HepG2 (cell line): ENCODE measurements around the gene YIPF3. TPM values are rescaled to one million over a fixed set of nuclear protein-coding genes. Genes with fewer than 3 reads are reported as not detected.

Experiments used
- ELF1 ChIP-seq: sonication (generic); formaldehyde crosslinking; IDR thresholded peaks from 2 replicates; pipeline ENCODE4 v1.4.0; 2020; ENCODE audit warnings: missing genetic modification reagents
- FOXO1 ChIP-seq: sonication (generic); formaldehyde crosslinking; IDR thresholded peaks from 2 replicates; pipeline ENCODE4 v1.4.0; 2020; ENCODE audit warnings: missing genetic modification reagents
- HNRNPUL1 ChIP-seq: fragments of 200-400 bp; formaldehyde crosslinking; IDR thresholded peaks from 2 replicates; pipeline ENCODE4 v1.6.1; 2017; ENCODE audit warnings: low read depth, mild to moderate bottlenecking, low read length, moderate library complexity
- HOXA3 ChIP-seq: sonication (generic); formaldehyde crosslinking; IDR thresholded peaks from 2 replicates; pipeline ENCODE4 v1.5.0; 2020; ENCODE audit warnings: missing genetic modification reagents
- KMT2A ChIP-seq: sonication (generic); formaldehyde crosslinking; IDR thresholded peaks from 2 replicates; pipeline ENCODE4 v1.4.0; 2020; ENCODE audit warnings: missing genetic modification reagents
- MAFF ChIP-seq: IDR thresholded peaks from 2 replicates; pipeline ENCODE4 v1.6.1; 2011; ENCODE audit warnings: low read depth, low read length, improper control_type of control experiment
- NFE2 ChIP-seq: sonication (generic); formaldehyde crosslinking; IDR thresholded peaks from 2 replicates; pipeline ENCODE4 v1.4.0; 2020; ENCODE audit warnings: missing genetic modification reagents
- PCBP2 ChIP-seq: fragments of 200-400 bp; formaldehyde crosslinking; optimal IDR thresholded peaks from 2 replicates; pipeline ENCODE3; 2018; ENCODE audit warnings: low read length, low read depth; ENCODE audit not compliant: poor library complexity, severe bottlenecking
- PHF21A ChIP-seq: sonication (generic); formaldehyde crosslinking; IDR thresholded peaks from 2 replicates; pipeline ENCODE4 v1.5.0; 2020; ENCODE audit warnings: mild to moderate bottlenecking, missing genetic modification reagents
- PRMT3 ChIP-seq: sonication (generic); formaldehyde crosslinking; IDR thresholded peaks from 2 replicates; pipeline ENCODE4 v1.8.1; 2022; ENCODE audit warnings: low read depth, mild to moderate bottlenecking, moderate library complexity, missing genetic modification reagents, borderline replicate concordance
- RBM22 ChIP-seq: fragments of 200-400 bp; formaldehyde crosslinking; optimal IDR thresholded peaks from 2 replicates; pipeline ENCODE3; 2017; ENCODE audit warnings: mild to moderate bottlenecking, low read length, moderate library complexity
- SP5 ChIP-seq: IDR thresholded peaks from 2 replicates; pipeline ENCODE4 v1.6.1; 2016; ENCODE audit warnings: low read depth, borderline replicate concordance
- TAF15 ChIP-seq: fragments of 200-400 bp; formaldehyde crosslinking; IDR thresholded peaks from one replicate; pipeline ENCODE4 v1.6.1; 2018; ENCODE audit warnings: mild to moderate bottlenecking, low read depth, low read length; ENCODE audit not compliant: poor library complexity, severe bottlenecking
- TP53 ChIP-seq: sonication (generic); formaldehyde crosslinking; conservative IDR thresholded peaks from 2 replicates; pipeline ENCODE4 v1.4.0; 2020; ENCODE audit warnings: missing genetic modification reagents
- ZNF24 ChIP-seq: fragments of 450-650 bp; IDR thresholded peaks from 2 replicates; pipeline ENCODE4 v1.6.1; 2017; ENCODE audit warnings: antibody characterized with exemption, mild to moderate bottlenecking
- ZNF451 ChIP-seq: sonication (generic); formaldehyde crosslinking; IDR thresholded peaks from 2 replicates; pipeline ENCODE4 v1.5.0; 2020; ENCODE audit warnings: mild to moderate bottlenecking, missing genetic modification reagents
- ZNF484 ChIP-seq: sonication (generic); formaldehyde crosslinking; IDR thresholded peaks from 2 replicates; pipeline ENCODE4 v1.5.1; 2020; ENCODE audit warnings: mild to moderate bottlenecking, low read depth, missing genetic modification reagents, borderline replicate concordance
- ZNF569 ChIP-seq: sonication (generic); formaldehyde crosslinking; IDR thresholded peaks from 2 replicates; pipeline ENCODE4 v1.5.0; 2020; ENCODE audit warnings: mild to moderate bottlenecking, missing genetic modification reagents, moderate library complexity, borderline replicate concordance
- ZSCAN12 ChIP-seq: sonication (generic); formaldehyde crosslinking; IDR thresholded peaks from 2 replicates; pipeline ENCODE4 v1.9.0; 2021; ENCODE audit warnings: mild to moderate bottlenecking, missing genetic modification reagents
- polyA plus RNA-seq, 8 experiments: library from polyadenylated mRNA; depleted of rRNA in 3 of 8; stranded (reverse) in 7 of 8; unstranded in 1 of 8; fragments of >200 nt; fragmentation: Illumina TruSeq in 4 of 8; extraction: Trizol in 4 of 8; gene quantifications; 2 replicates each; pipeline versions ENCODE4 v1.2.1 to v1.2.3, GENCODE V29; 2011 to 2016; ENCODE audit warnings: low read depth in 4 of 8, missing spikeins in 1 of 8, mixed read lengths in 1 of 8; ENCODE audit not compliant: insufficient read depth in 1 of 8
- total RNA-seq, 5 experiments: library from RNA; depleted of rRNA; stranded (reverse); fragments of >200 nt; fragmentation: Illumina TruSeq; extraction: Trizol; gene quantifications; 2 replicates each; pipeline ENCODE4 v1.2.3, GENCODE V29; 2016; ENCODE audit warnings: low read depth in 1 of 5
- TF ChIP-seq, protein P1 (sequence below), 2 experiments: IDR thresholded peaks; 2 replicates each; pipeline ENCODE4 v1.6.1; 2011 to 2012; ENCODE audit warnings: low read length in 2 of 2, borderline replicate concordance in 1 of 2, low read depth in 1 of 2, mild to moderate bottlenecking in 1 of 2, moderate library complexity in 1 of 2
- TF ChIP-seq, protein P2 (sequence below): sonication (generic); formaldehyde crosslinking; conservative IDR thresholded peaks from 2 replicates; pipeline ENCODE4 v1.5.0; 2020; ENCODE audit warnings: missing genetic modification reagents
- TF ChIP-seq, protein P3 (sequence below): IDR thresholded peaks from 2 replicates; pipeline ENCODE4 v1.6.1; 2016
- TF ChIP-seq, protein P4 (sequence below): sonication (generic); formaldehyde crosslinking; IDR thresholded peaks from 2 replicates; pipeline ENCODE4 v1.4.0; 2020; ENCODE audit warnings: missing genetic modification reagents, borderline replicate concordance

YIPF3 gene
- total and polyA plus RNA-seq, 2 of the 13 experiments (the other 11 are each of a cell fraction or from before 2014, with no cell fraction given) = 107 to 206 TPM

DNA sequence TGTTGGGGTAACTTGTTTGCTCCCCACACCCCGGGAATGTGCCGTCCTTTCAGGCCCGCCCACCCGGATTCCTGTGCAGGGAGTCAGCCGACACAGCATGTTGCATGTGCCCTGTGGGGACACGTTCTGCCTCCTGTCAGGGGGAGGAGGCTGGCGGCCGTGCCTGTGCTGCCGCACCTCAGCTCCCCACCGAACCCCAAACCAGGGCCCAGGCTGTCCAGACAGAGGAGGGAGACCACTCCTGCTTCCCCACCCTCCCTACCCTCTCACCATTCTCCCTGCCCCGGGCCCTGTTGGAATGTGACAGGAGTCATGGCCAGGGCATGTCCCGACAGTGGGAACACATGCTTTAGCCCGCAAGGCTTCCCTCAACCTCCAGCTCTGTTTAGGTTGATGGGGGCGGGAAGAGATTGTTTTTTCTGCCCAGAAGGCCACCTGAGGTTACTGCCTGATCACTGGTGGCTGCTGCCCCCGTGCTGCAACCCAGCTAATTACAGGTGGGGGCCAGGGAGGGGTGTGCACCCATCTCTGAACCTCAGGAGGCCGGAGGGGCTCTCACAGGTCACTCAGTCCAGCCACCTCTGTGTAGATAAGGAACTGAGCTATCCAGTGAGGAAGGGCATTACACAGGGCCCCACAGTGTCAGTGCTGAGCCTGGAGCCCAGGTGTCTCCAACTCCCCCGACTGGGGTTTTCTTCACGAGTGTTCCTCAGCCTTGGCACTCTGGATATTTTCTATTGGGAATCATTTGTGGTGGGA lies 20.2 kb downstream of the YIPF3 start (continued):
- TF ChIP-seq, protein P1, sequence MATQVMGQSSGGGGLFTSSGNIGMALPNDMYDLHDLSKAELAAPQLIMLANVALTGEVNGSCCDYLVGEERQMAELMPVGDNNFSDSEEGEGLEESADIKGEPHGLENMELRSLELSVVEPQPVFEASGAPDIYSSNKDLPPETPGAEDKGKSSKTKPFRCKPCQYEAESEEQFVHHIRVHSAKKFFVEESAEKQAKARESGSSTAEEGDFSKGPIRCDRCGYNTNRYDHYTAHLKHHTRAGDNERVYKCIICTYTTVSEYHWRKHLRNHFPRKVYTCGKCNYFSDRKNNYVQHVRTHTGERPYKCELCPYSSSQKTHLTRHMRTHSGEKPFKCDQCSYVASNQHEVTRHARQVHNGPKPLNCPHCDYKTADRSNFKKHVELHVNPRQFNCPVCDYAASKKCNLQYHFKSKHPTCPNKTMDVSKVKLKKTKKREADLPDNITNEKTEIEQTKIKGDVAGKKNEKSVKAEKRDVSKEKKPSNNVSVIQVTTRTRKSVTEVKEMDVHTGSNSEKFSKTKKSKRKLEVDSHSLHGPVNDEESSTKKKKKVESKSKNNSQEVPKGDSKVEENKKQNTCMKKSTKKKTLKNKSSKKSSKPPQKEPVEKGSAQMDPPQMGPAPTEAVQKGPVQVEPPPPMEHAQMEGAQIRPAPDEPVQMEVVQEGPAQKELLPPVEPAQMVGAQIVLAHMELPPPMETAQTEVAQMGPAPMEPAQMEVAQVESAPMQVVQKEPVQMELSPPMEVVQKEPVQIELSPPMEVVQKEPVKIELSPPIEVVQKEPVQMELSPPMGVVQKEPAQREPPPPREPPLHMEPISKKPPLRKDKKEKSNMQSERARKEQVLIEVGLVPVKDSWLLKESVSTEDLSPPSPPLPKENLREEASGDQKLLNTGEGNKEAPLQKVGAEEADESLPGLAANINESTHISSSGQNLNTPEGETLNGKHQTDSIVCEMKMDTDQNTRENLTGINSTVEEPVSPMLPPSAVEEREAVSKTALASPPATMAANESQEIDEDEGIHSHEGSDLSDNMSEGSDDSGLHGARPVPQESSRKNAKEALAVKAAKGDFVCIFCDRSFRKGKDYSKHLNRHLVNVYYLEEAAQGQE (IDR thresholded peaks at IDR 0.05; ENCODE audit: borderline replicate concordance in 1 of 2, low read depth in 1 of 2, low read length in 2 of 2) = no peak
- TF ChIP-seq TP53 (CRISPR knock-in tag) (no peak), PHF21A (CRISPR knock-in tag) (peak; percentile 75; the same call in 1 of the 2 replicates), ZNF484 (CRISPR knock-in tag) (no peak), RBM22 (peak; percentile 26), ELF1 (CRISPR knock-in tag) (no peak; the same call in 1 of the 2 replicates), ZNF24 (no peak), SP5 (CRISPR knock-in tag) (no peak; the same call in 1 of the 2 replicates), FOXO1 (CRISPR knock-in tag) (peak; percentile 64), HOXA3 (CRISPR knock-in tag) (peak; percentile 12; the same call in 1 of the 2 replicates), HNRNPUL1 (no peak), NFE2 (no peak), ZNF569 (CRISPR knock-in tag) (no peak), ZNF451 (no peak), ZSCAN12 (no peak), PRMT3 (CRISPR knock-in tag) (no peak), KMT2A (peak; percentile 65; the same call in 1 of the 2 replicates), MAFF (no peak), TAF15 (no peak), PCBP2 (no peak)
- TF ChIP-seq, protein P2, sequence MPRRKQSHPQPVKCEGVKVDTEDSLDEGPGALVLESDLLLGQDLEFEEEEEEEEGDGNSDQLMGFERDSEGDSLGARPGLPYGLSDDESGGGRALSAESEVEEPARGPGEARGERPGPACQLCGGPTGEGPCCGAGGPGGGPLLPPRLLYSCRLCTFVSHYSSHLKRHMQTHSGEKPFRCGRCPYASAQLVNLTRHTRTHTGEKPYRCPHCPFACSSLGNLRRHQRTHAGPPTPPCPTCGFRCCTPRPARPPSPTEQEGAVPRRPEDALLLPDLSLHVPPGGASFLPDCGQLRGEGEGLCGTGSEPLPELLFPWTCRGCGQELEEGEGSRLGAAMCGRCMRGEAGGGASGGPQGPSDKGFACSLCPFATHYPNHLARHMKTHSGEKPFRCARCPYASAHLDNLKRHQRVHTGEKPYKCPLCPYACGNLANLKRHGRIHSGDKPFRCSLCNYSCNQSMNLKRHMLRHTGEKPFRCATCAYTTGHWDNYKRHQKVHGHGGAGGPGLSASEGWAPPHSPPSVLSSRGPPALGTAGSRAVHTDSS (CRISPR knock-in tag) = no peak
- TF ChIP-seq, protein P3, sequence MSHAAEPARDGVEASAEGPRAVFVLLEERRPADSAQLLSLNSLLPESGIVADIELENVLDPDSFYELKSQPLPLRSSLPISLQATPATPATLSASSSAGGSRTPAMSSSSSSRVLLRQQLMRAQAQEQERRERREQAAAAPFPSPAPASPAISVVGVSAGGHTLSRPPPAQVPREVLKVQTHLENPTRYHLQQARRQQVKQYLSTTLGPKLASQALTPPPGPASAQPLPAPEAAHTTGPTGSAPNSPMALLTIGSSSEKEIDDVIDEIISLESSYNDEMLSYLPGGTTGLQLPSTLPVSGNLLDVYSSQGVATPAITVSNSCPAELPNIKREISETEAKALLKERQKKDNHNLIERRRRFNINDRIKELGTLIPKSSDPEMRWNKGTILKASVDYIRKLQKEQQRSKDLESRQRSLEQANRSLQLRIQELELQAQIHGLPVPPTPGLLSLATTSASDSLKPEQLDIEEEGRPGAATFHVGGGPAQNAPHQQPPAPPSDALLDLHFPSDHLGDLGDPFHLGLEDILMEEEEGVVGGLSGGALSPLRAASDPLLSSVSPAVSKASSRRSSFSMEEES (CRISPR knock-in tag) = no peak
- TF ChIP-seq, protein P4, sequence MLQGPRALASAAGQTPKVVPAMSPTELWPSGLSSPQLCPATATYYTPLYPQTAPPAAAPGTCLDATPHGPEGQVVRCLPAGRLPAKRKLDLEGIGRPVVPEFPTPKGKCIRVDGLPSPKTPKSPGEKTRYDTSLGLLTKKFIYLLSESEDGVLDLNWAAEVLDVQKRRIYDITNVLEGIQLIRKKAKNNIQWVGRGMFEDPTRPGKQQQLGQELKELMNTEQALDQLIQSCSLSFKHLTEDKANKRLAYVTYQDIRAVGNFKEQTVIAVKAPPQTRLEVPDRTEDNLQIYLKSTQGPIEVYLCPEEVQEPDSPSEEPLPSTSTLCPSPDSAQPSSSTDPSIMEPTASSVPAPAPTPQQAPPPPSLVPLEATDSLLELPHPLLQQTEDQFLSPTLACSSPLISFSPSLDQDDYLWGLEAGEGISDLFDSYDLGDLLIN = no peak
